HG02938 (cell line): ENCODE data around the gene ZNF701.
"Not testable (repeated sequence)": the region's sequence is repeated elsewhere in the genome, so short reads cannot be mapped to it uniquely, and the experiment has no call there.

Source experiments
- ATAC-seq: cut with Tn5 transposase; IDR thresholded peaks from one replicate; pipeline ENCODE4 v1.9.1; 2021; ENCODE audit warnings: mild to moderate bottlenecking, moderate library complexity; ENCODE audit not compliant: unreplicated experiment

Gene ZNF701

DNA sequence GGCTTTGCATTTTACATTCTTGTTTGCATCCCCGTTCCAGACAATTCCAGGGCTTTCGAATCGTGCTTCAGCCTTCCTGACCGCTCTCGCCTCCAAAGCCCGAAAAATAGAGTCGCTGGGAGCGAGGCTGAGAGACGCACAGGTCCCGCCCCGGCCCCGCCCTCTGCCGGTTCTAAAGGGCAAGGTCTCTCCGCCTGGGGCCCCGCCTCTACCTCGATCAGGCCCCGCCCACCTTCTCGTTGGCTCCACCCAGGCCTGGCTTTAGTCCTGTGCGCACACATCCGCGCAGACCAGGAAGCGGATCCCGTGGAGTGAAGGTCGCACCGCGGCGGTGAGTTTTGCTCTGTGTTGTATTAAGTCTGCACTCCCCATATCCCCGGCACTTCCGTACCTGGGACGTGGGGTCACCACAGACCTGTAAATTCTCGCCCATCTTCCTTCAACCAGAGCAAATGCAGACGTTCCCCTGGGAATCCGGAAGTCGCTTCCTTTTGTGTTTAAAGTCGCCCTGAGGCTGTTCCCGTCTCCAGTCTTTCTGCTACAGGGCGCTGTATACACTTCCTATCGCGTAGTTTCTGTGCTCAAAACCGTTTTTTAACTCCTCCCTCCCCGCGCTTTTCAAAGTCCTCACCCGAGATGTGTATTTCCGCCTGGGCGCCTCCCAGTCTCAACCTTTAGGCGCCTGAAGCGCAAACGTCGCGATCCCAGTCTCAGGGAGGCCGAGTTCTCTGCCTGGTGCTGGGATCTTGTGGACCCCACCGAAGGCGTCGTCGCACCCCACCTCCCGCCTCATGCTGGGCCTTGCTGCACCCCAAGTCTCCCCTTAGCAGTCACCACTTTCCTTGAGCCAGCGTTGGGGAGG lies at the start of gene ZNF701:
TSS of gene ZNF701 (plus strand) at position 288 of the 862 bp plus-strand sequence. CDS start 3,861 bp downstream, outside the sequence.
- ATAC-seq: peak; percentile 91

DNA sequence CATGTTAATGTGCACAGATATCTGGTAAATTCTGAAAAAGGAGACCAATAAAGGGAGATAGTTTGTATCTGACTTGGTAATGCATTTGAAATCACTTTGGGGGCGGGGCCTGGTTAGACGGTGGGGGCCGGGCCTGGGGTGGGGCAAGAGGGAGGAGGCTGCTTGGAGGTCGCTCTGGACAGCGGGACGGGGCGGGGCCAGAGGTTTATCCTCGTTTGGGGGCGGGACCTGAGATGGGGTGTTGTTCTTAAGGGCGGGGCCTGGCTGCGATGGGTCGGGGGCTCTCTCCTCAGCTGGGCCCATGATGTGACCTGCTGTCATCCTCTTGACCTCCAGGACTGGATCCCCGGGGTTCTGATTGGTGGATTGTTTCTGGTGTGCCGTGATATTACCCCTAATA lies 47.5 kb upstream of the ZNF701 start:
- no peak for ATAC-seq

DNA sequence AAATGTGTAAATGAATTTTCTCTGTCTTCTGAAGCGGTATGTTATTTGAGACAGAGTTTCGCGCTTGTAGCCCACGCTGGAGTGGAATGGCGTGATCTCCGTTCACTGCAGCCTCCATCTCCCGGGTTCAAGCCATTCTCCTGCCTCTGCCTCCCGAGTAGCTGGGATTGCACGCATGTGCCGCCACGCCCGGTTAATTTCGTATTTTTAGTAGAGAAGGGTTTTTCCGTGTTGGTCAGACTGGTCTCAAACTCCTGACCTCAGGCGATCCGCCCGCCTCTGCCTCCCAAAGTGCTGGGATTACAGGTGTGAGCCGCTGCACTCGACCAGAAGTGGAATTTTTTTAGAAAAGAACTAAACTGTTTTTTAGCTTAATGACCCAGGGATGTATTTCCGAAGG lies 46.0 kb upstream of the ZNF701 start:
- no peak for ATAC-seq

DNA sequence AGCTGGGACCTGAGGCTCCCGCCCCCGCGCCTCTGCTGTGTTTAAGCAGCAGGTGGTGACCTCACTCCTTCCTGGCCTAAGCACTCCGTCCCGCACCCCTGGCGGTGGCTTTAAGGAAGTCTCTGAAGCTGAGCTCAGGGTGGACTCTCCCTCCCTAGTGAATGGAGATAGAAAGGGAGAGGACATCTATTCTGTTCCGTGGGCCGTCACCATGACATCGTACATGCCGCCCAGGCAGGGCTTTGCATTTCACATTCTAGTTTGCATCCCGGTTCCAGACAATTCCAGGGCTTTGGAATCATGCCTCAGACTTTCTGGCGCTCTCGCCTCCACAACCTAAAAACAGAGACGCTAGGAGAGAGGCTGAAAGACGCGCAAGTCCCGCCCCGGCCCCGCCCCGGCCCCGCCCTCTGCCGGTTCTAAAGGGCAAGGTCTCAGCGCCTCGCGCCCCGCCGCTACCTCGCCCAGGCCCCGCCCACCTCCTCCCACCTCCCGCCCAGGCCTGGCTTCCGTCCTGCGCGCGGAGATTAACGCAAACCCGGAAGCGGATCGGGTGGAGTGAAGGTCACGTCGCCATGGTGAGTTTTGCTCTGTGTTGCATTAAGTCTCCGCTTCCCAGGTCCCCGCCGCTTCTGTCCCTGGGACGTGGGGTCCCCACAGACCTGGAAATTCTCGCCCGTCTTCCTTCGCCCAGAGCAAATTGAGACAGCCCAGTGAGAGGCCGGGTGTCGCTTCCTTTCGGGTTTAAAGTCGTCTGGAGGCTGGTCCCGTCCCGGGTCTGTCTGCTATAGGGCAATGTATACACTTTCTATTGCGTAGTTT lies 42.7 kb upstream of the ZNF701 start, which contains the start of gene ZNF808:
TSS of gene ZNF808 (plus strand) at position 535 of the 822 bp plus-strand sequence. CDS start 15,617 bp downstream, outside the sequence.
- ATAC-seq: peak; percentile 88

DNA sequence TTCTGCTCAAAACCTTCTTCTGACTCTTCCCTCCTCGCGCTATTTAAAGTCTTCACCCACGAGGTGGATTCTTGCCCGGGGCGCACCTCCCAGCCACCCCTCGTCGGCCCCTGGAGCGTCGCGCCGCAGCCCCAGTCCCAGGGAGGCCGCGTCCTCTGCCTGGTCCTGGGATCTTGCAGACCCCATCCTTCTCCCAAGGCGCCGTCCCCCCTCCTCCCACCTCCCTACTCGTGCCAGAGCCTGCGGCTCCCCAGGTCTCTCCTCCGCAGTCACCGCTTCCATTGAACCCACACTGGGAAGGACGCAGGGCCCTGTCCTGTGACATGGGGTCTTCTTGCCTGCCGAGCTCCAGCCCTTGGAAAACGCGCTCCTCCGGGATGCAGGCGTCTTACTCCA lies 42.1 kb upstream of the ZNF701 start:
- peak; percentile 3 for ATAC-seq

DNA sequence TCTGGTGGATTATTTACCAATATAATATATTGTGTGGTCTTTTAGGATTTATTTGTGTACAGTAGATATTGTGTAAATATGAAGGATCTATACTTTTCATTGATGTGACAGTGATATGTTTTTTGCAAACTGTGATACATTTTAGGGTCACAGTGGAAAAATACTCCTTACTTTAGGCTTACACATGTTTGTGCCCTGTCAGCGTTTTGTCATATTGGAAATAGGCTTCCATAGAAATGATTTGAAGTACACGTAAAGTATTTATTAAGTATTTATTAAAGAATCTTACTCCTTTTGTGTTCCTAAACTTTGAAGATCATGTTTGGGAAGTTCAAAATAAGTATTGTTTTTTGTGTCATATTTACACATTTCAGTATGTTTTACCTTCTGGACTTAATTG lies 37.6 kb upstream of the ZNF701 start:
- ATAC-seq: no peak

DNA sequence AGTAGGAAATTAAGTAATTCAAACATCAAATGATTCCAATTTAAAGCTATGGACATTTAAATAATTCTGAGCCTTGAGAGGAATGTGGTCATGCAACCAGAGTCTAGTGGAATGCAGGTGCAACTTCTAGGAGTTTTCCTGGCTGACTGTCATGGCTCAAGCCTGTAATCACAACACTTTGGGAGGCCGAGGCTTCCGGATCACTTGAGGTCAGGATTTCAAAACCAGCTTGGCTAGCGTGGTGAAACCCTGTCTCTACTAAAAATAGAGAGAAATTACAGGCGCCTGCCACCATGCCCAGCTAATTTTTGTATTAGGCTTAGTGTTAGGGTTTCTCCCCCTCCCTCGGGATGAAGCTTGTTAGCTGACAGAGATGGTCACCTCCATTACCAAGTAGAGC lies 36.2 kb upstream of the ZNF701 start:
- no peak for ATAC-seq

DNA sequence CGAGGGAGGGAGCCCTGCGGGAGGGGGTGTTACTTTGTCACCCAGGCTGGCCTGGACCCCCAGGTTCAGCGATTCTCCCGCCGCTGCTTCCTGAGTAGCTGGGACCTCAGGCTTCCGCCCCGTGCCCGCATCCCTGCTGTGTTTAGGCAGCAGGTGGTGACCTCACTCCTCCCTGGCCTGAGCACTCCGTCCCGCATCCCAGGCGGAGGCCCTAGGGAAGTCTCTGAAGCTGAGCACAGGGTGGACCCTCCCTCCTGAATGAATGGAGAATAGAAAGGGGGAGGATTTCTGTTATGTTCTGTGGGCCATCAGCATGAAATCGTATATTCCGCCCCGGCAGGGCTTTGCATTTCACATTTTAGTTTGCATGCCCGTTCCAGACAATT lies 34.7 kb upstream of the ZNF701 start:
- ATAC-seq: not testable (repeated sequence)

DNA sequence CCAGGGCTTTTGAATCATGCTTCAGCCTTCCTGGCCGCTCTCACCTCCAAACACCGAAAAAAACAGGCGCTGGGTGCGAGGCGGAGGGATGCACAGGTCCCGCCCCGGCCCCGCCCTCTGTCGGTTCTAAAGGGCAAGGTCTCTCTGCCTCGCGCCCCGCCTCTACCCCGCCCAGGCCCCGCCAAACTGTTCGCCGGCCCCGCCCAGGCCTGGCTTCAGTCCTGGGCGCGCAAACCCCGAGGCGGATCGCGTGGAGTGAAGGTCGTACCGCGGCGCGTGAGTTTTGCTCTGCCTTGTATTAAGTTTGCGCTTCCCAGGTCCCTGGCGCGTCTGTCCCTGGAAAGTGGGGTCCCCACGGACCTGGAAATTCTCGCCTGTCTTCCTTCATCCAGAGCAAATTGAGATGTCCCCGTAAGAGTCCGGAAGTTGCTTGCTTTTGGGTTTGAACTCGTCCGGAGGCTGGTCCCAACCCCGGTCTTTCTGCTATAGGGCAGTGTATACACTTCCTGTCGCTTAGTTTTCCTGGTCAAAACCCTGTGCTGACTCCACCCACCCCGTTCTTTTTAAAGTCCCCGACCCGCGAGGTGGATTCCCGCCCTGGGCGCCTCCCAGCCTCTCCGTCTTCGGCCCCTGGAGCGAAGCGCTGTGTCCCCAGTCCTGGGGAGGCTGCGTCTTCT lies 34.2 kb upstream of the ZNF701 start:
- ATAC-seq: peak; percentile 68

DNA sequence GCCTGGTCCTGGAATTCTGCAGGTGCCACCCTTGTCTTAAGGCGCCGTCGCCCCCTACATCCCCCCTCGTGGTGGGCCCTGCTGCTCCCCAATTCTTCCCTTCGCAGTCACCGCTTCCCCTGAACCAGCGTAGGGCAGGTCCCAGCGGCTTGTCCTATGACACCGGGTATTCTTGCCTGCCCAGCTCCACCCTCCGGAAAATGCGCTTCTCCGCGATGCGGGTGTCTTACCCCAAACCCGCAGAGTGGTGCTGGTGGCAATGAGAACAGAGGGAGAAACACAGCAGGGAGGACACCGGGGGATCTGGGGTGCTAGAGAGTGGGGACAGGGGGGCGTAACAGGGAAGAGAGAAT lies 33.7 kb upstream of the ZNF701 start:
- peak; percentile 19 for ATAC-seq

DNA sequence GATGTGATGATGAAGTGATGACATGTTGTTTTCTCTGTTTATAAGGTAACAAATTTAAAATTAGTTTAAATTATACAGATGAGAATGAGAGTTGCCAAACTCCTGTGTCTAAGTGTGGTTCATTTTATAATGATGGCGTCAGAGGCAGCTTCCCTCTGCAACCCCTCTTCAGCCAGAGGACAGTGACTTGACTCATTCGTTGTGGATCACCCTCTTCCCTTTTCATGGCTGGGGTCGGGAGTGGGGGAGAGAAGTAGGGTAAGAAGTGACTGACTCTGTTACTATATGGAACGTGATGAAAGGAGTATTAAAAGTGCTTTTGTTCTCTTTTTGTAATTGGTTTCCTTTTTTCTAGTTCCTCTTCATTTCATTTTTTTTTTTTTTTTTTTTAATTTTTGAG lies 31.3 kb upstream of the ZNF701 start:
- not testable (repeated sequence) for ATAC-seq

DNA sequence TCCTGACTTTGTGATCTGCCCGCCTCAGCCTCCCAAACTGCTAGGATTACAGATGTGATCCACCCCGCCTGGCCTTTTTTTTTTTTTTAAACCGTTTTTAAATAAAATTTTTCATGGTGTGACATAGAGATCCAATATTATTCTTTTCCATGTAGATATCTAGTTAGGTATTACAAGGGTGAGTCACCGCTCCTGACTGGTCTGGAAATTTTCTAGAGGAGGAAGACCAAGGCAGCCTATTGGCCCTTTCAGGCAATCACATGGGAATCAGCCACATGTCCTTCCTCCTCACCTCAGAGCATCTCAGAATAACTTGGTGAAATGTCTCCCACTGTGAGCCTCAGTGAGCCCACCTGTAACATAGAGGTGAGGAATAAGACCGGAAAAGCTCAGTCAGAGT lies 28.9 kb upstream of the ZNF701 start:
- not testable (repeated sequence) for ATAC-seq

DNA sequence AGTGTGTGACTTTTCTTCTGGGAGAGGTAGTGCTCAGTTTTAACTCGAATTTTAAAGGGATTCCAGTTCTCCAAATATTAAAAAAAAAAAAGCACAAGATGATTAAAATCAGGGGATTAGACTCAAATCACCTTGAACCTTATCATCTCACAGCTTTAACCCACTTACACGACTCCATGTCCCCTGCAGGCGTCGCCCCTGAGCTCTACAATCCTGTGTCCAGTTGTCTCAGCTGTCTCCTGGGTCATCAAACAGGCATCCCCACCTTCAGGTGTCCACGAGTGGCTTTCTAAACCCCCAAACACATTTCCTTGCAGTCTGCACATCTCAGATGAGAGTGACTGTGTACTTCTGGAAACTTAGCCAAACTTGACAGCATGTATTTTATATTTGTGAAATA lies 28.5 kb upstream of the ZNF701 start:
- ATAC-seq: no peak

DNA sequence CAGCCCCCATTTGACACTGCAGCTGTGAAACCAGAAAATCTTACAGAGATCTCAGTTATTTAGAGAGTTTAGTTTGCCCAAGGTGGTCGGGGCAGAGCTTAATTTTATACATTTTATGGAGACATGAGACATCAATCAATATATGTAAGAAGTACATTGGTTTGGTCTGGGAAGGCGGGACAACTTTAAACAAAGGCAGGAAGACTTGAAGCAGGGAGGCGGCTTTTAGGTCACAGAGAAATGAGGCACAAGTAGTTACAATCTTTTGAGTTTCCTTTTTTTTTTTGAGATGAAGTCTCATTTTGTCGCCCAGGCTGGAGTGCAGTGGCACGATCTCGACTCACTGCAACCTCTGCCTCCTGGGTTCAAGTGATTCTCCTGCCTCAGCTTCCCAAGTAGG lies 27.5 kb upstream of the ZNF701 start:
- ATAC-seq: not testable (repeated sequence)

DNA sequence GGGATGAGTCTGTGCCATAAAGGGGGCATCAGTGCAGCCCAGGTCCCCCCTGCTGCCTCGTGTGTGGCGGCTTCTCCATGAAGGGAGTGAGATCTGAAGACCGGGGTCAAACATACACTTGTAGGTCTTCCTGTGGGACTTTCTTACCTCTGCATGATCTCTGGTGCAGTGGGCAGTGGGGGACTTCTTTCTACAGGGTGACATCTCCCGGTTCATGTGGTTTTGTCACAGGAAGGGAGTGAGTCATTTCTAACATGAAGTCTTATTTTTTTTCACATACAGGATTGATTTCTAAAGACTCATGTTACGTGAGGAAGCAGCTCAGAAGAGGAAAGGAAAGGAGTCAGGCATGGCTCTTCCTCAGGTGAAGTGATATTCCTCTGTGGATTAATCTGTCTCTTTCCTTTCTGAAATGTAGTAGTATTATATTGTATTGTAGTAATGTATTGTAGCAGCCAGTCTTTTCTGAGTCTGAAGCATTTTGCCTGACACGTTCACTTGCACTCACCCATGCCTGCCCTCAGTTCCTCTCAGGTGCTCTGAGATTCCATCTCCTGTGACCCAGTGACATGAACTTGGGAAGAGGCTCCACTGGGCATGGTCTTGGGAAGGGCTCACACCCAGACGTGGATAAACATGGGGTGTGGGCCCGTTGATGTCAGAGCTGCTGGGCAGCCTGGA lies 27.0 kb upstream of the ZNF701 start:
- no peak for ATAC-seq

DNA sequence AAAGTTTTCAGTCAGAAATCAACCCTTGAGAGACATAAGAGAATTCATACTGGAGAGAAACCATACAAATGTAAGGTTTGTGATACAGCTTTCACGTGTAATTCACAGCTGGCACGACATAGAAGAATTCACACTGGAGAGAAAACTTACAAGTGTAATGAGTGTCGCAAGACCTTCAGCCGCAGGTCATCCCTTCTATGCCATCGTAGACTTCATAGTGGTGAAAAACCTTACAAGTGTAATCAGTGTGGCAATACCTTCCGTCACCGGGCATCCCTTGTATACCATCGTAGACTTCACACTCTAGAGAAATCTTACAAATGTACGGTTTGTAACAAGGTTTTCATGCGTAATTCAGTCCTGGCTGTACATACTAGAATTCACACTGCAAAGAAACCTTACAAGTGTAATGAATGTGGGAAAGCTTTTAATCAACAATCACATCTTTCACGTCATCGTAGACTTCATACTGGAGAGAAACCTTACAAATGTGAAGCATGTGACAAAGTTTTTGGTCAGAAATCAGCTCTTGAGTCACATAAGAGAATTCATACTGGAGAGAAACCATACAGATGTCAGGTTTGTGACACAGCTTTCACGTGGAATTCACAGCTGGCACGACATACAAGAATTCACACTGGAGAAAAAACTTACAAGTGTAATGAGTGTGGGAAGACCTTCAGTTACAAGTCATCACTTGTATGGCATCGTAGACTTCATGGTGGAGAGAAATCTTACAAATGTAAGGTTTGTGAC lies 15.7 kb upstream of the ZNF701 start:
- ATAC-seq: no peak

DNA sequence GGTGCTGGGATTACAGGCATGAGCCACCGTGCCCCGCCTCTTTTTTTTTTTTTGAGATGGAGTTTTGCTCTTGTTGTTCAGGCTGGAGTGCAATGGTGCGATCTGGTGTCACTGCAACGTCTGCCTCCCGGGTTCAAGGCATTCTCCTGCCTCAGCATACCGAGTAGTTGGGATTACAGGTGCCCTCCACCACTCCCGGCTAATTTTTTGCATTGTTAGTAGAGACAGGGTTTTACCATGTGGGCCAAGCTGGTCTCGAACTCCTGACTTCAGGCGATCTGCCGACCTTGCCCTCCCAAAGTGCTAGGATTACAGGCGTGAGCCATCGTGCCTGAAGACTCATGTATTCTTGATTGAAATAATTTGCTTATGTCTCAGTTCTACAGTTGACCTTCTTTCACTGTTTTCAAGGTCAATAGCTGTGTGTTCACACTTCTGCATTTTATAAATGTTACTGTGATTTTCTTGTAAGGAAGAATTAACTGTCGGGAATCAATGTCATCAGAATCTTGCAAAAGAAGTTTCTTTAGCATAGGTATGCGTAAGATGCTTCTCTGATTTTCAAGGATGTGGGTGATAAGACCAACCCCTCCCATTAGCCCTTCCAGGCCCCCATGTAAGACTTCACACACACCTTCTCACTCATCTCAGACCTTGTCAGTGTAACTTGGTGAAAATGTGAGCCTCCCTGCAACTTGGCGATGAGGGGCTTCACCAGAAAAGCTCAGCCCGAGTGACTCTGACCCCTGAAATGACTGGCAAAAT lies 12.7 kb upstream of the ZNF701 start:
- ATAC-seq: no peak

DNA sequence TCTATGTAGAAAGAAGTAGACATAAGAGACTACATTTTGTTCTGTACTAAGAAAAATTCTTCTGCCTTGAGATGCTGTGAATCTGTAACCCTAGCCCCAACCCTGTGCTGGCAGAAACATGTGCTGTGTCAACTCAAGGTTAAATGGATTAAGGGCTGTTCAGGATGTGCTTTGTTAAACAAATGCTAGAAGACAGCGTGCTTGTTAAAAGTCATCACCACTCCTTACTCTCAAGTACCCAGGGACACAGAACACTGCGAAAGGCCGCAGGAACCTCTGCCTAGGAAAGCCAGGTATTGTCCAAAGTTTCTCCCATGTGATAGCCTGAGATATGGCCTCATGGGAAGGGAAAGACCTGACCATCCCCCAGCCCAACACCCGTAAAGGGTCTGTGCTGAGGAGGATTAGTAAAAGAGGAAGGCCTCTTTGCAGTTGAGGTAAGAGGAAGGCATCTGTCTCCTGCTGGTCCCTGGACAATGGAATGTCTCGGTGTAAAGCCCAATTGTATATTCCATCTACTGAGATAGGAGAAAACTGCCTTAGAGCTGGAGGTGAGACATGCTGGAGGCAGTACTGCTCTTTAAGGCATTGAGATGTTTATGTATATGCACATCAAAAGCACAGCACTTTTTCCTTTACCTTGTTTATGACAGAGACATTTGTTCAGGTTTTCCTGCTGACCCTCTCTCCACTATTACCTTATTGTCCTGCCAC lies 11.2 kb upstream of the ZNF701 start:
- ATAC-seq: not testable (repeated sequence)

DNA sequence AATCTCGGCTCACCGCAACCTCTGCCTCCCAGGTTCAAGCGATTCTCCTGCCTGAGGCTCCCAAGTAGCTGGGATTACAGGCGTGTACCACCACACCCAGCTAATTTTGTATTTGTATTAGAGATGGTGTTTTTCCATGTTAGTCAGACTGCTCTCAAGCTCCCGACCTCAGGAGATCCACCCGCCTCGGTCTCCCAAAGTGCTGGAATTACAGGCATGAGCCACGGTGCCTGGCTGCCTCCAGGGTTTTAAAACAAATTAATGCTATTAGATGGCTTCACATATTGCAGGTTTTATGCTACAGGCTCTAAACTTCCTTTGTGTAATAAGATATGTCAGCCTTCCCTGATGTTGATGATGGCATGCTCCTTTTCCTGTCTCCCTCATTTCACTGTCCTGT lies 8.5 kb upstream of the ZNF701 start:
- ATAC-seq: not testable (repeated sequence)
